ENCODE data around the gene CSRP1. TPM values are rescaled to one million over a fixed set of nuclear protein-coding genes. Genes with fewer than 3 reads are reported as not detected.

CSRP1 gene
- total and polyA plus RNA-seq, 9 of the 15 experiments (the other 6 are each of a cell fraction or from before 2014, with no cell fraction given) = 6.8 to 39.4 (median 23.7) TPM

GRCh38 chr1:201480231-201481003, 26.5 kb downstream of the CSRP1 start (continued):
- TF ChIP-seq NKRF (IDR thresholded peaks at IDR 0.05; ENCODE audit: borderline replicate concordance) (0 out of 2 replicates have a peak, but pooled peaks have one; percentile 20), NFXL1 (CRISPR knock-in tag; IDR thresholded peaks at IDR 0.05) (no peak), KLF13 (tag; IDR thresholded peaks at IDR 0.05; ENCODE audit: borderline replicate concordance, low read depth) (0 out of 2 replicates have a peak, but pooled peaks have one; percentile 27), BRD9 (IDR thresholded peaks at IDR 0.05; ENCODE audit: low read depth, partially characterized antibody) (no peak), IRF2 (CRISPR knock-in tag; IDR thresholded peaks at IDR 0.05) (no peak), NR2C2 (CRISPR knock-in tag; IDR thresholded peaks at IDR 0.05) (no peak), NR2C2 (tag; IDR thresholded peaks at IDR 0.05) (peak; percentile 21; the same call in 1 of the 2 replicates), MEIS2 (IDR thresholded peaks at IDR 0.05; ENCODE audit: partially characterized antibody) (peak; percentile 88), SAP30 (IDR thresholded peaks at IDR 0.05; ENCODE audit: borderline replicate concordance, insufficient read depth, low read depth, low read length, poor library complexity, severe bottlenecking) (peak; percentile 54), POLR2H (tag; IDR thresholded peaks at IDR 0.05; ENCODE audit: low read depth) (no peak), BHLHE40 (IDR thresholded peaks at IDR 0.05; ENCODE audit: low read length) (peak; percentile 74), HDAC8 (tag; IDR thresholded peaks at IDR 0.05) (no peak), CEBPG (CRISPR knock-in tag; IDR thresholded peaks at IDR 0.05) (no peak), CEBPG (tag; conservative IDR thresholded peaks at IDR 0.05 in 1 of 2, IDR thresholded peaks at IDR 0.05 in 1 of 2) (no peak), E2F6 (IDR thresholded peaks at IDR 0.05; ENCODE audit: borderline replicate concordance in 1 of 2, extremely low read depth in 1 of 2, insufficient read depth in 1 of 2, insufficient read length in 1 of 2, low read depth in 1 of 2, low read length in 1 of 2, poor library complexity in 1 of 2, severe bottlenecking in 1 of 2) (peak in 1 of 2 experiments; percentile 4), GABPA (tag; conservative IDR thresholded peaks at IDR 0.05; ENCODE audit: low read depth) (0 out of 2 replicates have a peak, but pooled peaks have one; percentile 25), TBP (optimal IDR thresholded peaks at IDR 0.05; ENCODE audit: low read depth, low read length) (no peak), KDM1A (IDR thresholded peaks at IDR 0.05) (peak; percentile 74 to 92; a peak in 3 of 4 replicates), DACH1 (IDR thresholded peaks at IDR 0.05; ENCODE audit: partially characterized antibody) (peak; percentile 76), ZFP36 (IDR thresholded peaks at IDR 0.05; ENCODE audit: low read depth, low read length, partially characterized antibody) (no peak), JUNB (CRISPR knock-in tag; conservative IDR thresholded peaks at IDR 0.05) (no peak), EP300 (IDR thresholded peaks at IDR 0.05; ENCODE audit: low read length) (peak; percentile 59), TFAP4 (CRISPR knock-in tag; IDR thresholded peaks at IDR 0.05; ENCODE audit: borderline replicate concordance) (peak; percentile 96)
